T-helper 9 cell (primary cell): ENCODE data around the gene RRP8.

ENCODE experiments used
- DNase-seq: peaks from one replicate; pipeline ENCODE4 v3.0.0-alpha.2; 2020
- total RNA-seq, 2 donors: gene quantifications; one replicate each; lab custom pipeline; 2026; lab: John Stamatoyannopoulos, UW

RRP8 gene
- 37.4 to 61.4 reads per million in 2 donors for total RNA-seq

- DNase-seq: peak; percentile 75
Measured at GRCh38 chr11:6603287-6604080, at the start of gene RRP8, which contains the start of gene ILK. Gene RRP8, minus strand, starts transcription at chr11:6603616. Its CDS starts 114 bp downstream, at chr11:6603502. Gene ILK, plus strand, starts transcription at chr11:6603774. Its CDS starts 498 bp downstream, at chr11:6604272.

- no peak for DNase-seq
Measured at GRCh38 chr11:6653097-6653496, 49.7 kb upstream of the RRP8 start.

- DNase-seq: no peak
Measured at GRCh38 chr11:6652182-6652581, 48.8 kb upstream of the RRP8 start.

GRCh38 chr11:6650980-6651379, 47.6 kb upstream of the RRP8 start:
- DNase-seq: no peak

GRCh38 chr11:6650104-6650503, 46.7 kb upstream of the RRP8 start:
- DNase-seq: no peak

GRCh38 chr11:6648501-6648900, 45.1 kb upstream of the RRP8 start:
- DNase-seq: no peak

GRCh38 chr11:6647836-6648235, 44.4 kb upstream of the RRP8 start:
- DNase-seq: no peak

- DNase-seq: peak; percentile 16
Measured at GRCh38 chr11:6646918-6647679, 43.7 kb upstream of the RRP8 start.

- DNase-seq: no peak
Measured at GRCh38 chr11:6646576-6646917, 43.1 kb upstream of the RRP8 start.

GRCh38 chr11:6646071-6646470, 42.7 kb upstream of the RRP8 start:
- DNase-seq: no peak

- DNase-seq: no peak
Measured at GRCh38 chr11:6642957-6643356, 39.5 kb upstream of the RRP8 start.

- no peak for DNase-seq
Measured at GRCh38 chr11:6640985-6641701, 37.7 kb upstream of the RRP8 start.

GRCh38 chr11:6640036-6640984, 36.9 kb upstream of the RRP8 start:
- no peak for DNase-seq

- DNase-seq: no peak
Measured at GRCh38 chr11:6638429-6638828, 35.0 kb upstream of the RRP8 start.

GRCh38 chr11:6637871-6638270, 34.5 kb upstream of the RRP8 start:
- no peak for DNase-seq

- DNase-seq: no peak
Measured at GRCh38 chr11:6636480-6636879, 33.1 kb upstream of the RRP8 start.

- DNase-seq: no peak
Measured at GRCh38 chr11:6635082-6635932, 31.9 kb upstream of the RRP8 start.

- no peak for DNase-seq
Measured at GRCh38 chr11:6634534-6634933, 31.1 kb upstream of the RRP8 start.

GRCh38 chr11:6633422-6634408, 30.3 kb upstream of the RRP8 start:
- no peak for DNase-seq
